OCI-LY3 (cell line): Measurements from ENCODE around the gene INSIG2.
A peak's percentile ranks its signal among the peaks of the same experiment; 100 is the strongest.

ENCODE experiments used
- H2AFZ ChIP-seq: fragments of 200-600, 300-600 bp; shearing (Covaris generic); 2 replicates; pipeline ENCODE4 v1.6.0; 2014; ENCODE audit warnings: antibody characterized with exemption, low read depth, low read length
- H3K27ac ChIP-seq: fragments of 200-600, 300-600 bp; sonication (generic); 2 replicates; pipeline ENCODE4 v1.5.1; 2014; ENCODE audit warnings: mild to moderate bottlenecking, low read length, moderate library complexity, mixed read lengths
- H3K27me3 ChIP-seq: fragments of 200-600, 300-600 bp; sonication (generic); 2 replicates; pipeline ENCODE4 v1.6.1; 2014; ENCODE audit warnings: low read depth, low read length, mixed read lengths
- H3K36me3 ChIP-seq: fragments of 200-600, 300-600 bp; sonication (generic); replicated peaks from 2 replicates; pipeline ENCODE3; 2014; ENCODE audit warnings: low read depth, low read length, mixed read lengths
- H3K4me1 ChIP-seq: fragments of 300-600, 200-600 bp; sonication (generic); 2 replicates; pipeline ENCODE4 v1.6.1; 2014; ENCODE audit warnings: low read length, mixed read lengths
- H3K4me2 ChIP-seq: fragments of 200-600, 300-600 bp; sonication (generic); 2 replicates; pipeline ENCODE4 v1.6.1; 2014; ENCODE audit warnings: low read length, mixed read lengths
- H3K4me3 ChIP-seq: fragments of 300-600, 200-600 bp; sonication (generic); 2 replicates; pipeline ENCODE4 v1.5.1; 2014; ENCODE audit warnings: antibody characterized with exemption, mild to moderate bottlenecking, low read length, moderate library complexity
- H3K79me2 ChIP-seq: fragments of 300-600, 200-600 bp; shearing (Covaris generic); 2 replicates; pipeline ENCODE4 v1.6.1; 2014; ENCODE audit warnings: mild to moderate bottlenecking, low read length, mixed read lengths
- H3K9ac ChIP-seq: fragments of 300-600, 200-600 bp; shearing (Covaris generic); 2 replicates; pipeline ENCODE4 v1.6.0; 2014; ENCODE audit warnings: mild to moderate bottlenecking, low read length, moderate library complexity
- H3K9me3 ChIP-seq: fragments of 200-600, 300-600 bp; shearing (Covaris generic); 2 replicates; pipeline ENCODE4 v1.6.1; 2014; ENCODE audit warnings: low read length, mixed read lengths; ENCODE audit not compliant: insufficient read depth
- H4K20me1 ChIP-seq: fragments of 200-600, 300-600 bp; sonication (generic); 2 replicates; pipeline ENCODE4 v1.6.1; 2016; ENCODE audit warnings: low read length, mixed read lengths; ENCODE audit not compliant: insufficient read depth
- EZH2phosphoT487 ChIP-seq: fragments of 200-600 bp; shearing (Covaris generic); IDR thresholded peaks from 2 replicates; pipeline ENCODE4 v1.6.1; 2018; ENCODE audit warnings: antibody characterized with exemption, mixed run types, low read depth
- TF ChIP-seq, protein P1 (sequence below): fragments of 200-600, 300-600 bp; sonication (generic); IDR thresholded peaks from 2 replicates; pipeline ENCODE4 v1.5.1; 2014; ENCODE audit warnings: antibody characterized with exemption, low read length, low read depth

INSIG2 gene

DNA sequence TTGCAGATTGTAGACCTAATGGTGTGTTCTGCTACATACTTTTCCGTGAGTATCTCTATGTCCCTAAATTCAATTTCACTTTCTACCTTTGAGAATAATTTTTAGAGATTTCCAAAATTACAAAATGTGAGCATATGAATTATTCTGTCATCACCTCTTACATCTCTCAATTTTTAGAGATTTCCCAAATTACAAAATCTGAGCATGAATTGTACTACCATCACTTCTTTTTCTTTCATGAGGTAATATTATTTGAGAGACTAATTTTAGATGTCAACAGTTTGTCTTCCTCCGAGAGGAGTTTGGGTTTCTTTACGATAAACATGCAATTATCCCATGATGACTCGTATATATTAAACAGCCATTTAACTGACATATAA is 32.1 kb downstream of the INSIG2 start:
- Histone ChIP-seq H2AFZ (no peak overlapping the region), H3K9me3 (no peaks in the 10 kb centered on the region), H3K79me2 (no peaks in the 10 kb centered on the region), H3K4me2 (no peak overlapping the region), H3K27me3 (no peaks in the 10 kb centered on the region), H3K36me3 (peaks cover 20% of the 10 kb centered on the region), H4K20me1 (no peaks in the 10 kb centered on the region), H3K27ac (no peak overlapping the region), H3K9ac (no peak overlapping the region), H3K4me3 (no peak overlapping the region), H3K4me1 (peaks cover 44% of the 10 kb centered on the region)
- TF ChIP-seq EZH2phosphoT487 = no peak
- TF ChIP-seq, protein P1, sequence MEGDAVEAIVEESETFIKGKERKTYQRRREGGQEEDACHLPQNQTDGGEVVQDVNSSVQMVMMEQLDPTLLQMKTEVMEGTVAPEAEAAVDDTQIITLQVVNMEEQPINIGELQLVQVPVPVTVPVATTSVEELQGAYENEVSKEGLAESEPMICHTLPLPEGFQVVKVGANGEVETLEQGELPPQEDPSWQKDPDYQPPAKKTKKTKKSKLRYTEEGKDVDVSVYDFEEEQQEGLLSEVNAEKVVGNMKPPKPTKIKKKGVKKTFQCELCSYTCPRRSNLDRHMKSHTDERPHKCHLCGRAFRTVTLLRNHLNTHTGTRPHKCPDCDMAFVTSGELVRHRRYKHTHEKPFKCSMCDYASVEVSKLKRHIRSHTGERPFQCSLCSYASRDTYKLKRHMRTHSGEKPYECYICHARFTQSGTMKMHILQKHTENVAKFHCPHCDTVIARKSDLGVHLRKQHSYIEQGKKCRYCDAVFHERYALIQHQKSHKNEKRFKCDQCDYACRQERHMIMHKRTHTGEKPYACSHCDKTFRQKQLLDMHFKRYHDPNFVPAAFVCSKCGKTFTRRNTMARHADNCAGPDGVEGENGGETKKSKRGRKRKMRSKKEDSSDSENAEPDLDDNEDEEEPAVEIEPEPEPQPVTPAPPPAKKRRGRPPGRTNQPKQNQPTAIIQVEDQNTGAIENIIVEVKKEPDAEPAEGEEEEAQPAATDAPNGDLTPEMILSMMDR = no peak

DNA sequence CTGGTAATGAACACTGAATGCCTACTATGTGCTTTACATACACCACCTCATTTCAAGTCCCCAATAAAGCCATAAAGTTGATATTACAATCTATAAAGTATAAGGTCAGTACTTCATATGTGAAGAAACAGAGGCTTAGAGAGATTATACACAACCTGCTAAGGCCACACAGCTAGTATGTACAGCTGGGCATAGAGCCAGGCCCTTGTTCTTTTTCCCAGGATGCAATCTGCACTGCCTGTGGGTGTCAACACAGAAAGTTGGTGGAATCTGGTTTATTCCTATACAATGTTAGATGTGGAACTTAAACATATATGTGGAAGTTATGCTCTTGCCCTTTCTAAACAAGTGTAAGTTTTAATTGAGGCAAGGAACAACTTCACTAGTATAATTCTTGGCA is 32.8 kb downstream of the INSIG2 start:
- no peaks in the 10 kb centered on the region for H3K79me2 ChIP-seq
- H3K27me3 ChIP-seq = no peaks in the 10 kb centered on the region
- no peaks in the 10 kb centered on the region for H4K20me1 ChIP-seq
- H3K4me2 ChIP-seq = no peak overlapping the region
- TF ChIP-seq EZH2phosphoT487 = no peak
- TF ChIP-seq, protein P1 = no peak
- peaks cover 15% of the 10 kb centered on the region for H3K36me3 ChIP-seq
- H3K4me3 ChIP-seq = no peak overlapping the region
- H3K9ac ChIP-seq = no peak overlapping the region
- peaks cover 46% of the 10 kb centered on the region for H3K4me1 ChIP-seq
- H3K9me3 ChIP-seq = no peaks in the 10 kb centered on the region
- H3K27ac ChIP-seq = peak overlapping the region; percentile 99
- H2AFZ ChIP-seq = no peak overlapping the region

DNA sequence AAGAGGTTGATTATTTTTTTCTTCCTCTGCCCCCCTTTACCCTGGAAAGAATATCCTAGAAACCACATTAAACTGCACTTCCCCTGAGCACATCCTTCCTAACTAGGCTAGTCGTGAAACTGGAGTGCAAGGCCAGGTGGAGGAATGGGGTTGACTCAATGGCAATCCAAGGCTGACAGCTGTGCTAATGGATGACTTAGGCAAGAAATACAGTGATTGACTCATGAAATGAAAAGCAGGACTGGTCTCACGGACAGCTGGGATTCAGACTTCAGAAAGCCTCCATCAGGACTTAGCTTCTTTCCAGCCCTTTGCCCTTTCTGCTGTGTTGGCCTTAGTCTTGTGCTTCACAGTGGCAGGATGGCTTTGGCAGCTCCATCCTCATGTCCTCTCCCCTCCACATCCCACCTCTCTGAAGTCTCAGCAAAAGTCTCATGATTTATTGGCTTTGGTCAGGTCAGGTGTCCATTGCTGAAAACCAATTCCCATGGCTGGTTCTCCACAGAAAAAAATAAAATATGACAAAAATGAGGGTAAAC is 33.8 kb downstream of the INSIG2 start:
- H4K20me1 ChIP-seq = no peaks in the 10 kb centered on the region
- no peak overlapping the region; the same call in 1 of the 2 replicates for H2AFZ ChIP-seq
- peak overlapping the region; percentile 44 for H3K4me3 ChIP-seq
- TF ChIP-seq, protein P1 = no peak
- TF ChIP-seq EZH2phosphoT487 = no peak
- H3K36me3 ChIP-seq = peaks cover 8% of the 10 kb centered on the region
- H3K27me3 ChIP-seq = no peaks in the 10 kb centered on the region
- H3K9ac ChIP-seq = peak overlapping the region; percentile 77; the same call in 1 of the 2 replicates
- H3K27ac ChIP-seq = peak overlapping the region; percentile 99
- H3K4me2 ChIP-seq = peak overlapping the region; percentile 74
- no peaks in the 10 kb centered on the region for H3K79me2 ChIP-seq
- no peaks in the 10 kb centered on the region for H3K9me3 ChIP-seq
- peaks cover 50% of the 10 kb centered on the region for H3K4me1 ChIP-seq

DNA sequence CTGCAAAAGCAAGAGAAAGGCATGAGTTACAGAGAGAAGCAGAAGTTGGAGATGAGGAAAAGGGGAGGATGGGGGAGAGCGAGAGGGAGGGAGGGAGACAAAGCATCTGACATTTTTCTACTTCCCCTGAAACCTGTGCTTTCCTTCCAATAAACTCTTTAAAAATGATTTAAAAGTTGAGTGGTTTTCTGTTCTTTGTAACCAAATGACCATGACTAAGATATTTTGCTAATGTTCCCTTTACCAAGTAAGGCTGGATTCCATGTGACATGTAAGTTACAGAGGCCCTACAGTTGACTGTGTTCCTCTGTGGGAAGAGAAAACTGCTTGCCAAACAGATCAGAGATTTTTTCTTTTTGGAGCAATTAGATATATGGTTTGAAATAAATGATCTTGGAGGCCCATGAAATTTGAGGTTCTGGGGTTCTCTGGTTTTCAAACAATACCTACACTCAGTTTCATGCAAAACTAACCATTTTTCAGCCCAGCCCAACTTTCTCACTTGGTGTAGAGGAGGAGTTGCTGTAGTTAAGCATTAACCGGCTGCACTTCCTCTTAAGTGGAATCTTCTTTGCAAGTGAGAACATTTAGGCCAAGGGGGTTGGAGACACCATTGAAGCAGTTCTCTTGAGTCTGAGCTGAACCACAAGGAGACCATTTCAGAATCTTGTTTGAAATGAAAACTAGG is 34.5 kb downstream of the INSIG2 start:
- peak overlapping the region; percentile 47; the same call in 1 of the 2 replicates for H2AFZ ChIP-seq
- TF ChIP-seq, protein P1 = no peak
- TF ChIP-seq EZH2phosphoT487 = no peak
- H3K27ac ChIP-seq = peak overlapping the region; percentile 99
- peak overlapping the region; percentile 77 for H3K9ac ChIP-seq
- H3K4me2 ChIP-seq = peak overlapping the region; percentile 74
- peaks cover 8% of the 10 kb centered on the region for H3K36me3 ChIP-seq
- H3K27me3 ChIP-seq = no peaks in the 10 kb centered on the region
- H3K4me3 ChIP-seq = peak overlapping the region; percentile 50
- no peaks in the 10 kb centered on the region for H4K20me1 ChIP-seq
- H3K4me1 ChIP-seq = peaks cover 56% of the 10 kb centered on the region
- H3K79me2 ChIP-seq = no peaks in the 10 kb centered on the region
- H3K9me3 ChIP-seq = no peaks in the 10 kb centered on the region
